Ectodermal cell (in vitro differentiated cells): ENCODE measurements around the gene RFTN1.

ENCODE experiments used
- H3K27ac ChIP-seq: 2 replicates; pipeline ENCODE4 v1.7.0; 2013; ENCODE audit warnings: mild to moderate bottlenecking, low read depth, low read length; ENCODE audit not compliant: insufficient read depth, poor library complexity, severe bottlenecking
- H3K27me3 ChIP-seq: 2 replicates; pipeline ENCODE4 v1.7.0; 2013; ENCODE audit warnings: mild to moderate bottlenecking, low read length; ENCODE audit not compliant: insufficient read depth, control insufficient read depth, poor library complexity, severe bottlenecking
- H3K36me3 ChIP-seq: one replicate; pipeline ENCODE4 v1.7.0; 2013; ENCODE audit warnings: low read length; ENCODE audit not compliant: control insufficient read depth, insufficient read depth
- H3K4me1 ChIP-seq: one replicate; pipeline ENCODE4 v1.7.0; 2013; ENCODE audit warnings: low read length; ENCODE audit not compliant: control insufficient read depth, insufficient read depth
- H3K4me3 ChIP-seq: 2 replicates; pipeline ENCODE4 v1.7.0; 2013; ENCODE audit warnings: low read depth, low read length, control low read depth; ENCODE audit not compliant: insufficient read depth
- H3K9me3 ChIP-seq: 2 replicates; pipeline ENCODE4 v1.7.0; 2013; ENCODE audit warnings: mild to moderate bottlenecking, low read length, moderate library complexity; ENCODE audit not compliant: control insufficient read depth
- WGBS, 2 experiments: methylation state at CpG; one replicate each; pipeline ENCODE4 v1.1.7; 2013; ENCODE audit warnings: missing lambda C conversion rate in 2 of 2; 5-methylcytosine and 5-hydroxymethylcytosine counted together

The RFTN1 gene

DNA sequence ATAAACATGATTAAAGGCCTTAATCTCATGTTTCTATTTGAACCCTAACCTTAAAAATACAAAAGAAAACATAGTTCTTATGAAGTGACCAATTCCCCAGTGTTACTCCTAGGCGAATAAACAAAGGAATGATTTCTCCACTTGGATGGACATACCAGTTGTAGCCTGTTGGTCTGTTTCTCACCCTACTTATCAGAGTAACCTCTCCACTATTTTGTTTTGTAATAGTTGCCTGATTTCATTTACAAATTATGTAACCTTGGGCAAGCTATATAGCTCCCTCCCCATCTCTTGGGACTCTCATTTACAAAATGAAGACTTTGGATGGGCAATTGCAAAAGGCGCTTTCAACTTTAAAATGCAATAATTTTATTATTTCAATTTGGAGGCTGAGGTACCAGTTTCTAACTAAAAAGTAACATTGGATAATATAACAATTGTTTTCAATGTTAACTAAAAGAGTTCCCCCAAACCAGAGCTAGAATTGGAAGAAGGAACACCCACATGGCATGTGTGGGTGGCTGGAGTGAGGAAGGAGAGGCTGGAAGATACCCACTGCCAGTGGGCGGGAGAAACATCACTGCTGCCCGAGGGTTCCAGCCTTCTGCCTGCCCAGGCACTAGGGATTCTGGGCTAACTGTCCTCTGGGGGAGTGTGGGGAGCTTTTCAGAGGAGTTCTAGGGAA is 74.2 kb downstream of the RFTN1 start:
- Histone ChIP-seq H3K4me1 (no peaks in the 10 kb centered on the region), H3K4me3 (no peak overlapping the region), H3K36me3 (no peaks in the 10 kb centered on the region), H3K27ac (no peak overlapping the region), H3K27me3 (no peaks in the 10 kb centered on the region), H3K9me3 (no peaks in the 10 kb centered on the region)
- WGBS, 2 experiments, result 84 to 93% methylated on average over 3 of the region's 4 CpGs

- H3K9me3 ChIP-seq, result no peaks in the 10 kb centered on the region
- no peaks in the 10 kb centered on the region for H3K4me1 ChIP-seq
- H3K27me3 ChIP-seq, result no peaks in the 10 kb centered on the region
- H3K27ac ChIP-seq, result no peak overlapping the region
- WGBS, 2 experiments, result 84 to 90% methylated on average over 5 of the region's 5 CpGs
- no peak overlapping the region for H3K4me3 ChIP-seq
- no peaks in the 10 kb centered on the region for H3K36me3 ChIP-seq
These were observed 75.9 kb downstream of the RFTN1 start for GRCh38 chr3:16437640-16438039.

- Histone ChIP-seq H3K27ac (no peak overlapping the region), H3K27me3 (no peaks in the 10 kb centered on the region), H3K4me3 (no peak overlapping the region), H3K9me3 (no peaks in the 10 kb centered on the region), H3K36me3 (no peaks in the 10 kb centered on the region), H3K4me1 (no peaks in the 10 kb centered on the region)
- WGBS, 2 experiments, result 88 to 90% methylated on average over 13 of the region's 13 CpGs
These were observed 79.8 kb downstream of the RFTN1 start for GRCh38 chr3:16433701-16434151.

DNA sequence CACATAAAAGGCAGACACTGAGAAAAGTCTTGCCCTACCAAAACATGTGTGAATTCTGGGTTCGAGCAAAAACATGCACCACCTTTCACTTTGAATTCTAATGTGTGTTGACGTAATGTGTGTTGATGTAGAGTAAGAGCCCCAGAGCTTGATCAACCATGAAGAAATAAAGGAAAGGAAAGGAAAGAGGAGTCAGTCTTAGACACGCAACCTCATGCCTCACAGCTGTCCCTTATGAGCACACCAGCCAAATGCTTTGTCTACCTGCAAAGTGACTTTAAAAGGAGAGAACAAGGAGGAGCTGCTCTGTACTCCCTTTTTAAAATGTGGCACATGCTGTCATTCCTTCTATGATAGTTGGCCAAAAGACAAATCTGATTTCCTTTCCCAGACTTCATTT is 80.8 kb downstream of the RFTN1 start:
- H3K4me1 ChIP-seq, result no peaks in the 10 kb centered on the region
- no peaks in the 10 kb centered on the region for H3K27me3 ChIP-seq
- H3K36me3 ChIP-seq, result no peaks in the 10 kb centered on the region
- 77 to 80% methylated on average over 3 of the region's 3 CpGs for WGBS, 2 experiments
- no peak overlapping the region for H3K27ac ChIP-seq
- H3K9me3 ChIP-seq, result no peaks in the 10 kb centered on the region
- no peak overlapping the region for H3K4me3 ChIP-seq

- Histone ChIP-seq H3K4me3 (no peak overlapping the region), H3K9me3 (no peaks in the 10 kb centered on the region), H3K27me3 (no peaks in the 10 kb centered on the region), H3K36me3 (no peaks in the 10 kb centered on the region), H3K27ac (no peak overlapping the region), H3K4me1 (no peaks in the 10 kb centered on the region)
- WGBS, 2 experiments, result 94 to 95% methylated on average over 10 to 11 of the region's 11 CpGs
These were observed 82.5 kb downstream of the RFTN1 start for GRCh38 chr3:16430717-16431630.

DNA sequence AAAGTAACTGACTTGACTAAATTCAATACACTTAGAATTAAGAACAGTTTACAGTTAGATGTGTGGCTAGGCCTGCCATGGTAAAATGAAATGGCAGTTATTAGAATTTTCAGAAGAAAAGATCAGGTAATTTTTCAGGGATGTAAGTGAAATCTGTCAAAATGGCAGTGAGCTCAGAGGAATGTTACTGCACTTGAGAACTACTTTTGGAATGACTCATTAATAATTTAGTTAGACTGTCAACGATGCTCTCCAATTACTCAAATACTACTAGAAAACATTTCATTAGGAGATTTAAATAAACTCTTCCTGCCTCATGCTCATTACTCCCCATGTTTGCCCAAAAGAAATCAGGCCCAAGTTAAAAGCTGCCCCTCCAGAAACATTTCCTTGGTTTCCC is 84.4 kb downstream of the RFTN1 start:
- Histone ChIP-seq H3K4me3 (no peak overlapping the region), H3K27ac (no peak overlapping the region), H3K9me3 (no peaks in the 10 kb centered on the region), H3K36me3 (no peaks in the 10 kb centered on the region), H3K27me3 (no peaks in the 10 kb centered on the region), H3K4me1 (no peaks in the 10 kb centered on the region)
- 53 to 96% methylated on average over 1 of the region's 1 CpG for WGBS, 2 experiments

- no peak overlapping the region for H3K4me3 ChIP-seq
- H3K9me3 ChIP-seq, result no peaks in the 10 kb centered on the region
- H3K27ac ChIP-seq, result no peak overlapping the region
- WGBS, 2 experiments, result 95 to 96% methylated on average over 5 of the region's 5 CpGs
- H3K36me3 ChIP-seq, result no peaks in the 10 kb centered on the region
- no peaks in the 10 kb centered on the region for H3K4me1 ChIP-seq
- no peaks in the 10 kb centered on the region for H3K27me3 ChIP-seq
These were observed 84.9 kb downstream of the RFTN1 start for GRCh38 chr3:16428612-16429011.

DNA sequence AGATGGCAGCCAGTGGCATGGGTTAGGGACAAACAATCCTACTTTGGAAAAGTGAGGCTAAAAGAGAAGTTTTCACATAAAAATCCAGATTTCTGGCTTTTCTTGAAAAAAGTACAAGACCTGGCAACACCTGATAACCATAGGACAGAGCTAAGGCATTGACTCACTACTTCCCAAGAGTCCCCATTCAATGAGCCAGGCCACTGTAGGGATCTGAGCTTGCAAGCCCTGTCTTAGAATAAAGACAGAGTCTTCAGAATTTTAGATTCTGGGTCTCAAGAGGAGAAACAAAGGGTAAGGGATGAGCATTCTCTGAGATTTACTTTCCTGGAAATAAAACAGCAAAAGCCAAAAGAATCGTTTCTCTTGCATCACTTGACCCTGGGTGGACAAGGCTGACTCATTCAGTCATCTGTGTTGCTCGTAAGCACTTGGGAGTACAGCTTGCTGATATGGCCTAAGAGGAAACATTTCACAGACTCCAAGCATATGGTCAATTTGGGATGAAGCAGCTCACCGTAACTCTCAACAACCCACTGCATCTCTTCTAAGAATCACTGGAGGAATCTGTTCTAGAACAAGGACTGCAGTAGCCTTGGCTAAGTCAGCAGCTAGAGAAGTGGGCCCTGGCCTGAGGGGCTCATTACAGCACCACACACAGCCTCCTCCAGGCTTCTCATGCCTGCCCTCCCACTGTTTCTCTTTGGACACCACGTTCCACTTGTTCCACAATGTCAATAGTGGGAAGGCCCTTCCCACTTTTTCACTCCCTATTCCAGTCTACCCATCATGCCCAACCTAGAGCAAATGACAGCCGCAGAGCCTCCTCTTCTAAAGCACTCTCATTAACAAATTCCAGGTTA is 86.2 kb downstream of the RFTN1 start:
- Histone ChIP-seq H3K4me3 (no peak overlapping the region), H3K27me3 (no peaks in the 10 kb centered on the region), H3K27ac (no peak overlapping the region), H3K36me3 (no peaks in the 10 kb centered on the region), H3K4me1 (no peaks in the 10 kb centered on the region), H3K9me3 (no peaks in the 10 kb centered on the region)
- 89 to 95% methylated on average over 5 of the region's 5 CpGs for WGBS, 2 experiments

GRCh38 chr3:16426665-16427064 is 86.8 kb downstream of the RFTN1 start:
- no peaks in the 10 kb centered on the region for H3K36me3 ChIP-seq
- H3K27ac ChIP-seq, result no peak overlapping the region
- H3K27me3 ChIP-seq, result no peaks in the 10 kb centered on the region
- H3K9me3 ChIP-seq, result no peaks in the 10 kb centered on the region
- H3K4me3 ChIP-seq, result no peak overlapping the region
- 88 to 95% methylated on average over 1 to 2 of the region's 2 CpGs for WGBS, 2 experiments
- no peaks in the 10 kb centered on the region for H3K4me1 ChIP-seq

GRCh38 chr3:16426029-16426400 is 87.5 kb downstream of the RFTN1 start:
- 95% methylated on average over 12 of the region's 13 CpGs for WGBS, 2 experiments
- H3K9me3 ChIP-seq, result no peaks in the 10 kb centered on the region
- H3K36me3 ChIP-seq, result no peaks in the 10 kb centered on the region
- no peak overlapping the region for H3K27ac ChIP-seq
- no peaks in the 10 kb centered on the region for H3K4me1 ChIP-seq
- no peak overlapping the region for H3K4me3 ChIP-seq
- H3K27me3 ChIP-seq, result no peaks in the 10 kb centered on the region
